GM12801 (cell line): Measurements from ENCODE around the gene ITIH4.

Experiments
- TF ChIP-seq, protein P1 (sequence below): IDR thresholded peaks from one replicate; pipeline ENCODE4 v1.5.1; 2011; ENCODE audit warnings: control low read depth; ENCODE audit not compliant: insufficient read length; ENCODE audit errors: extremely low read depth

Gene ITIH4

DNA sequence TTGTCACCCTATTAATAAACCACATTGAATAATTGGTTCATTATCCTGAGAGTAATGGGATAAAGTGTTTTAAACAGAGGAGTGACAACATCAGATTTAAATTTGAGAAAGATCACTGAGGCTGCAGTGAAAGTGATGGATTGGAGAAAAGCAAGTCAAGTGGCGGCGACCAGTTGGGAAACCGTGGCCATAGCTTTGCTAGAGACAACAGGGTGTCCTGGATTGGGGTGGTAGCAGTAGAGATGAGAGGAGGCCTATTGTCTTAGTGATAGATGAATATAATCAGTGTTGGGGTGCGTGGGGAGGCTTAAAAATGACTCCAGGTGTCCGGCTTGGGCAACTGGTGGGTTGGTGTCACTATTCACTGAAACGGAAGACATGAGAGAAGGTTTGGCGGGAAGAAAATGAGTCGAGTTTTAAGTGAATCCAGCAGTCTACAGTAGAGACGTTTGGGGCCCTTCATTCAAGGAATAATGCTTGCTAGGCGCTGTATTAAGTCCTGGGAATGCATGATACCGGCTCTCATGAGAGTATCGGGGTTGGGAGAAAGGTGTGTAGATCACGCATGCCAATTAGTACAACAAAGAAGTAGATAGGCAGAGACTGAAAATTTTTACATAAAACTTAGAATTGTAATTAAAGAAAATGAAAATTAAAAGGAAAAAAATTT lies 60.6 kb downstream of the ITIH4 start:
- TF ChIP-seq, protein P1, sequence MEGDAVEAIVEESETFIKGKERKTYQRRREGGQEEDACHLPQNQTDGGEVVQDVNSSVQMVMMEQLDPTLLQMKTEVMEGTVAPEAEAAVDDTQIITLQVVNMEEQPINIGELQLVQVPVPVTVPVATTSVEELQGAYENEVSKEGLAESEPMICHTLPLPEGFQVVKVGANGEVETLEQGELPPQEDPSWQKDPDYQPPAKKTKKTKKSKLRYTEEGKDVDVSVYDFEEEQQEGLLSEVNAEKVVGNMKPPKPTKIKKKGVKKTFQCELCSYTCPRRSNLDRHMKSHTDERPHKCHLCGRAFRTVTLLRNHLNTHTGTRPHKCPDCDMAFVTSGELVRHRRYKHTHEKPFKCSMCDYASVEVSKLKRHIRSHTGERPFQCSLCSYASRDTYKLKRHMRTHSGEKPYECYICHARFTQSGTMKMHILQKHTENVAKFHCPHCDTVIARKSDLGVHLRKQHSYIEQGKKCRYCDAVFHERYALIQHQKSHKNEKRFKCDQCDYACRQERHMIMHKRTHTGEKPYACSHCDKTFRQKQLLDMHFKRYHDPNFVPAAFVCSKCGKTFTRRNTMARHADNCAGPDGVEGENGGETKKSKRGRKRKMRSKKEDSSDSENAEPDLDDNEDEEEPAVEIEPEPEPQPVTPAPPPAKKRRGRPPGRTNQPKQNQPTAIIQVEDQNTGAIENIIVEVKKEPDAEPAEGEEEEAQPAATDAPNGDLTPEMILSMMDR: no peak

DNA sequence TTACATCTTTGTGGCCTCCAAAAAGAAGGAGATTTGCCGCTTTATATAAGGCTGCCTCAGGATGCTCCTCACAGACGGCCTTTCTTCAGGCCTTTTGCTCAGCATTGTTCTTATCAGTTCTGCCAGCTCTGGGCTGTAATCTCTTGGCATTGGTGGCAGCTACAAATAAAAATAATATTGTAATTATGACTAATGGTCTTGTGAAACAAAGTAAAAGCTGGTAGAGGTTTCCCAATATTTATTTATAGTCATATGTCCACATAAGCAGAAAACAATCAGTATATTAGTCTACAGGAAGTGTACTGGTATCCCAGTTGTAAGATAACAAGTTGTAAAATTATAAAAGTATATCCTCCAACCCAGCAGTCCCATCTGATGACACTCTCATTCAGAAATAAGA lies 67.0 kb downstream of the ITIH4 start:
- TF ChIP-seq, protein P1: no peak
